Measurements from ENCODE around the gene IL32. TPM values are rescaled to one million over a fixed set of nuclear protein-coding genes. Genes with fewer than 3 reads are reported as not detected.

IL32 gene
- total and polyA plus RNA-seq, 2 of the 4 experiments (the other 2 are of a cell fraction): 25.6 to 95.7 TPM

GRCh38 chr16:3098459-3099394 is 33.3 kb downstream of the IL32 start, which contains the start of gene ZSCAN10 (continued):
- no peak for TF ChIP-seq MAFK (IDR thresholded peaks at IDR 0.05; ENCODE audit: low read depth, low read length)
- TF ChIP-seq RAD21 (IDR thresholded peaks at IDR 0.05; ENCODE audit: low read length): no peak

GRCh38 chr16:3099395-3099731 is 33.9 kb downstream of the IL32 start:
- Histone ChIP-seq H3K9ac (ENCODE audit: low read depth, low read length) (no peak overlapping the region), H3K4me3 (ENCODE audit: insufficient read depth, low read depth, low read length) (no peak overlapping the region), H3K56ac (ENCODE audit: extremely low read depth, insufficient read depth, low read length) (no peak overlapping the region), H3K9me1 (ENCODE audit: insufficient read depth, low read length) (peaks cover 17% of the 10 kb centered on the region), H2BK20ac (ENCODE audit: low read depth, low read length) (no peak overlapping the region), H3K79me1 (ENCODE audit: low read depth in 1 of 2, low read length in 2 of 2) (no peaks in the 10 kb centered on the region), H2AFZ (replicated peaks; ENCODE audit: low read length, poor library complexity) (peak overlapping the region; percentile 96), H2AK5ac (ENCODE audit: low read depth, low read length) (no peak overlapping the region; the same call in 1 of the 2 replicates), H3K18ac (ENCODE audit: low read depth, low read length) (no peak overlapping the region), H4K20me1 (ENCODE audit: insufficient read depth, low read length) (no peaks in the 10 kb centered on the region), H4K5ac (ENCODE audit: low read depth, low read length) (no peak overlapping the region), H4K8ac (ENCODE audit: low read depth in 2 of 2, low read length in 2 of 2) (peak overlapping the region in 1 of 2 experiments; percentile 90; a peak in 2 of 4 replicates), H2BK120ac (ENCODE audit: low read depth, low read length) (no peak overlapping the region), H2AK9ac (replicated peaks; ENCODE audit: low read depth, low read length, poor library complexity) (no peak overlapping the region), H4K91ac (ENCODE audit: insufficient read depth, low read depth, low read length) (no peak overlapping the region), H3K4me2 (ENCODE audit: low read depth, low read length) (no peak overlapping the region), H3K14ac (replicated peaks; ENCODE audit: low read depth, low read length) (no peak overlapping the region; the same call in 1 of the 2 replicates), H3K27me3 (ENCODE audit: control insufficient read depth, insufficient read depth, low read length) (peaks cover 27% of the 10 kb centered on the region), H3K4ac (ENCODE audit: low read depth, low read length) (no peak overlapping the region), H3K23ac (ENCODE audit: low read depth, low read length) (peak overlapping the region; percentile 86), H3K36me3 (ENCODE audit: control insufficient read depth, insufficient read depth, low read length) (no peaks in the 10 kb centered on the region), H3K9me3 (ENCODE audit: control insufficient read depth, insufficient read depth, low read length) (no peaks in the 10 kb centered on the region), H2BK5ac (ENCODE audit: low read depth, low read length, poor library complexity, severe bottlenecking) (no peak overlapping the region), H2BK15ac (ENCODE audit: low read depth, low read length) (no peak overlapping the region), H3K27ac (ENCODE audit: insufficient read depth, low read length) (no peak overlapping the region), H3K4me1 (ENCODE audit: control insufficient read depth, insufficient read depth, low read length) (peaks cover 3% of the 10 kb centered on the region)
- DNase-seq: no peak
- no TSS peak for BruUV-seq (replicated peaks)
- CTCF ChIA-PET: no interaction called here
- TF ChIP-seq NFE2L2 (IDR thresholded peaks at IDR 0.05; ENCODE audit: low read depth, low read length) (no peak), RFX5 (IDR thresholded peaks at IDR 0.05; ENCODE audit: low read depth, low read length) (no peak)
- in situ Hi-C loops (cut with MboI; ENCODE audit: low sequenced_read_pairs): no loop called here
- dilution Hi-C loops (cut with HindIII; ENCODE audit: low sequenced_read_pairs, unreplicated experiment): no loop called here
- no peak for ATAC-seq (ENCODE audit: low read depth)
- WGBS, 2 experiments (ENCODE audit: extremely low coverage in 2 of 2, insufficient read length in 1 of 2): no CpG with 5 or more reads among the region's 5 CpGs
- POLR2A ChIA-PET (ENCODE audit: unreplicated experiment): no interaction called here
- intact Hi-C loops (cut with micrococcal nuclease): no loop called here

All from IMR-90 (cell line).